Neural cell (in vitro differentiated cells): ENCODE measurements around the gene TSPAN8. TPM values are rescaled to one million over a fixed set of nuclear protein-coding genes. Genes with fewer than 3 reads are reported as not detected.

ENCODE experiments used
- H2AFZ ChIP-seq: fragments of 200-600, 300-800 bp; sonication (generic), shearing (Covaris generic); 2 replicates; pipeline ENCODE4 v1.6.0; 2014; ENCODE audit warnings: low read depth, mild to moderate bottlenecking, antibody characterized with exemption, low read length, moderate library complexity
- H3F3A ChIP-seq: fragments of 200-600 bp; shearing (Covaris generic); 2 replicates; pipeline ENCODE4 v1.6.1; 2016; ENCODE audit warnings: mild to moderate bottlenecking, moderate library complexity, mixed read lengths, antibody characterized with exemption, low read length; ENCODE audit not compliant: insufficient read depth, poor library complexity, severe bottlenecking
- H3K27ac ChIP-seq: fragments of 200-600, 300-800 bp; sonication (generic), shearing (Covaris generic); 2 replicates; pipeline ENCODE4 v1.5.1; 2014; ENCODE audit warnings: mild to moderate bottlenecking, low read length, moderate library complexity
- H3K27me3 ChIP-seq: fragments of 300-800, 200-600 bp; sonication (generic), shearing (Covaris generic); 2 replicates; pipeline ENCODE4 v1.6.0; 2014; ENCODE audit warnings: mild to moderate bottlenecking, low read depth, low read length, moderate library complexity; ENCODE audit not compliant: insufficient read depth
- H3K36me3 ChIP-seq: fragments of 300-800, 200-600 bp; sonication (generic), shearing (Covaris generic); 2 replicates; pipeline ENCODE4 v1.5.1; 2014; ENCODE audit warnings: mild to moderate bottlenecking, antibody characterized with exemption, low read length, moderate library complexity; ENCODE audit not compliant: insufficient read depth
- H3K4me2 ChIP-seq: fragments of 300-800, 200-600 bp; sonication (generic), shearing (Covaris generic); 2 replicates; pipeline ENCODE4 v1.6.0; 2014; ENCODE audit warnings: mild to moderate bottlenecking, low read length
- H3K4me3 ChIP-seq: fragments of 300-800, 200-600 bp; sonication (generic), shearing (Covaris generic); 2 replicates; pipeline ENCODE4 v1.5.1; 2014; ENCODE audit warnings: mild to moderate bottlenecking, low read length, moderate library complexity
- H3K79me2 ChIP-seq: fragments of 200-600 bp; shearing (Covaris generic); replicated peaks from 2 replicates; pipeline ENCODE4 v1.6.0; 2014; ENCODE audit warnings: mild to moderate bottlenecking, low read length, moderate library complexity; ENCODE audit not compliant: insufficient read depth
- H3K9ac ChIP-seq: fragments of 300-800, 200-600 bp; sonication (generic), shearing (Covaris generic); 2 replicates; pipeline ENCODE4 v1.6.1; 2016; ENCODE audit warnings: mild to moderate bottlenecking, low read length, mixed read lengths
- H3K9me2 ChIP-seq: fragments of 200-600 bp; shearing (Covaris generic); 2 replicates; pipeline ENCODE4 v1.6.1; 2016; ENCODE audit warnings: mild to moderate bottlenecking, low read length, mixed read lengths; ENCODE audit not compliant: insufficient read depth
- H3K9me3 ChIP-seq: fragments of 200-600, 300-800 bp; sonication (generic), shearing (Covaris generic); 2 replicates; pipeline ENCODE4 v1.6.1; 2016; ENCODE audit warnings: mild to moderate bottlenecking, mixed run types, low read length, moderate library complexity, mixed read lengths
- H4K20me1 ChIP-seq: fragments of 200-600 bp; shearing (Covaris generic); 2 replicates; pipeline ENCODE4 v1.6.1; 2016; ENCODE audit warnings: mild to moderate bottlenecking, mixed run types; ENCODE audit not compliant: insufficient read depth
- EP300 ChIP-seq: fragments of 450-650 bp; conservative IDR thresholded peaks from 2 replicates; pipeline ENCODE4 v1.6.1; 2014; ENCODE audit warnings: antibody characterized with exemption, mild to moderate bottlenecking, moderate library complexity; ENCODE audit not compliant: poor library complexity, severe bottlenecking
- EZH2 ChIP-seq: fragments of 200-600, 300-800 bp; shearing (Covaris generic), sonication (generic); IDR thresholded peaks from 2 replicates; pipeline ENCODE4 v1.6.1; 2014; ENCODE audit warnings: antibody characterized with exemption, low read length, borderline replicate concordance, mild to moderate bottlenecking; ENCODE audit not compliant: insufficient read depth, poor library complexity, severe bottlenecking
- MXI1 ChIP-seq: fragments of 450-650 bp; conservative IDR thresholded peaks from 2 replicates; pipeline ENCODE4 v1.6.1; 2014; ENCODE audit warnings: antibody characterized with exemption, mild to moderate bottlenecking; ENCODE audit not compliant: poor library complexity, severe bottlenecking
- POLR2AphosphoS5 ChIP-seq: IDR thresholded peaks from 2 replicates; pipeline ENCODE4 v1.6.1; 2012
- RAD21 ChIP-seq: fragments of 450-650 bp; conservative IDR thresholded peaks from 2 replicates; pipeline ENCODE4 v1.6.1; 2014; ENCODE audit warnings: antibody characterized with exemption, mild to moderate bottlenecking, moderate library complexity
- SMC3 ChIP-seq: fragments of 450-650 bp; conservative IDR thresholded peaks from 2 replicates; pipeline ENCODE4 v1.6.1; 2014; ENCODE audit warnings: antibody characterized with exemption, mild to moderate bottlenecking, moderate library complexity; ENCODE audit not compliant: poor library complexity
- TAF1 ChIP-seq: IDR thresholded peaks from 2 replicates; pipeline ENCODE4 v1.6.1; 2012; ENCODE audit warnings: low read depth
- polyA plus RNA-seq: library from polyadenylated mRNA; depleted of rRNA; stranded (reverse); fragments of >200 nt; gene quantifications from 2 replicates; pipeline ENCODE4 v1.2.3, GENCODE V29; 2014
- TF ChIP-seq, protein P1 (sequence below): fragments of 450-650 bp; IDR thresholded peaks from 2 replicates; pipeline ENCODE4 v1.5.1; 2014; ENCODE audit warnings: antibody characterized with exemption, mild to moderate bottlenecking, moderate library complexity; ENCODE audit not compliant: poor library complexity, severe bottlenecking
- TF ChIP-seq, protein P2 (sequence below): IDR thresholded peaks from 2 replicates; pipeline ENCODE4 v1.6.1; 2012; ENCODE audit warnings: borderline replicate concordance

The TSPAN8 gene
- polyA plus RNA-seq, 1 donor from 2014 or later, result not detected

DNA sequence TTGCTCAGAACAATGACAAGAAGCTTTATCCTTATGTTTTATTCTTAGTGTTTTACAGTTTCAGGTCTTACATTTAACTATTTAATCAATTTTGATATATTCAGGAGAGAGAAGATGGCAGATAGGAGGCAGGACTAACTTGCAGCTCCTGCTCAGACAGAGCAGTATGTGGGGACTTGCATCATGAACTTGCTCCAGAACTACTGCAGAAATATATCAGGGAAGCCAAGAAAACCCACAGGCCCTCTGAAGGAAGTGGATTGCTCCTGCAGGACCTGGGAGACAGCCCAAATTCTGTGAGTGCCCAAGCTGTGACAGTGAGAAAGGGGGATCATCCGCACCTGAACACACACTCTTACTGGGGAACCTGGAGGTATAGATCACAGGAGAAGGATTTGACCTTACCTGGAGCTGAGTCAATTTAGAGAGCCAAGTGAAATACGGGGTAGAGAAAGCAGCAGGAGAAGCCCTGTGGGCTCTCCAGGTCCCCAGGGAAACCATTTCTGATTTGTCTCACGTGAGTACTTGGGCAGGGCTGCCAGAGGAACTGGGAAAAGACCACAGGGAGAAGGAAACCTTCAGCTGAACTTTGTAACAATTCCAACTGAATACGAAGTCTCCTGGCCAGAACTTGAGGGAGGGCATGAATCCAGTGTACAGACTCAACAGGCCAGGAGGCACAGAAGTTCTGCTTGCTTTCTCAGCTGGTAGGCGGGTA, 28.9 kb upstream of the TSPAN8 start:
- no peaks in the 10 kb centered on the region for H3K9me3 ChIP-seq
- no peaks in the 10 kb centered on the region for H3K36me3 ChIP-seq
- H3K9ac ChIP-seq, result no peak overlapping the region
- no peak overlapping the region for H3K4me3 ChIP-seq
- no peak overlapping the region for H3K4me2 ChIP-seq
- no peak overlapping the region for H3K27ac ChIP-seq
- H3K27me3 ChIP-seq, result no peaks in the 10 kb centered on the region
- no peaks in the 10 kb centered on the region for H4K20me1 ChIP-seq
- TF ChIP-seq, protein P1, sequence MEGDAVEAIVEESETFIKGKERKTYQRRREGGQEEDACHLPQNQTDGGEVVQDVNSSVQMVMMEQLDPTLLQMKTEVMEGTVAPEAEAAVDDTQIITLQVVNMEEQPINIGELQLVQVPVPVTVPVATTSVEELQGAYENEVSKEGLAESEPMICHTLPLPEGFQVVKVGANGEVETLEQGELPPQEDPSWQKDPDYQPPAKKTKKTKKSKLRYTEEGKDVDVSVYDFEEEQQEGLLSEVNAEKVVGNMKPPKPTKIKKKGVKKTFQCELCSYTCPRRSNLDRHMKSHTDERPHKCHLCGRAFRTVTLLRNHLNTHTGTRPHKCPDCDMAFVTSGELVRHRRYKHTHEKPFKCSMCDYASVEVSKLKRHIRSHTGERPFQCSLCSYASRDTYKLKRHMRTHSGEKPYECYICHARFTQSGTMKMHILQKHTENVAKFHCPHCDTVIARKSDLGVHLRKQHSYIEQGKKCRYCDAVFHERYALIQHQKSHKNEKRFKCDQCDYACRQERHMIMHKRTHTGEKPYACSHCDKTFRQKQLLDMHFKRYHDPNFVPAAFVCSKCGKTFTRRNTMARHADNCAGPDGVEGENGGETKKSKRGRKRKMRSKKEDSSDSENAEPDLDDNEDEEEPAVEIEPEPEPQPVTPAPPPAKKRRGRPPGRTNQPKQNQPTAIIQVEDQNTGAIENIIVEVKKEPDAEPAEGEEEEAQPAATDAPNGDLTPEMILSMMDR, result no peak
- TF ChIP-seq POLR2AphosphoS5 (no peak), SMC3 (no peak), MXI1 (no peak), RAD21 (no peak), EZH2 (no peak), EP300 (no peak), TAF1 (no peak)
- TF ChIP-seq, protein P2, sequence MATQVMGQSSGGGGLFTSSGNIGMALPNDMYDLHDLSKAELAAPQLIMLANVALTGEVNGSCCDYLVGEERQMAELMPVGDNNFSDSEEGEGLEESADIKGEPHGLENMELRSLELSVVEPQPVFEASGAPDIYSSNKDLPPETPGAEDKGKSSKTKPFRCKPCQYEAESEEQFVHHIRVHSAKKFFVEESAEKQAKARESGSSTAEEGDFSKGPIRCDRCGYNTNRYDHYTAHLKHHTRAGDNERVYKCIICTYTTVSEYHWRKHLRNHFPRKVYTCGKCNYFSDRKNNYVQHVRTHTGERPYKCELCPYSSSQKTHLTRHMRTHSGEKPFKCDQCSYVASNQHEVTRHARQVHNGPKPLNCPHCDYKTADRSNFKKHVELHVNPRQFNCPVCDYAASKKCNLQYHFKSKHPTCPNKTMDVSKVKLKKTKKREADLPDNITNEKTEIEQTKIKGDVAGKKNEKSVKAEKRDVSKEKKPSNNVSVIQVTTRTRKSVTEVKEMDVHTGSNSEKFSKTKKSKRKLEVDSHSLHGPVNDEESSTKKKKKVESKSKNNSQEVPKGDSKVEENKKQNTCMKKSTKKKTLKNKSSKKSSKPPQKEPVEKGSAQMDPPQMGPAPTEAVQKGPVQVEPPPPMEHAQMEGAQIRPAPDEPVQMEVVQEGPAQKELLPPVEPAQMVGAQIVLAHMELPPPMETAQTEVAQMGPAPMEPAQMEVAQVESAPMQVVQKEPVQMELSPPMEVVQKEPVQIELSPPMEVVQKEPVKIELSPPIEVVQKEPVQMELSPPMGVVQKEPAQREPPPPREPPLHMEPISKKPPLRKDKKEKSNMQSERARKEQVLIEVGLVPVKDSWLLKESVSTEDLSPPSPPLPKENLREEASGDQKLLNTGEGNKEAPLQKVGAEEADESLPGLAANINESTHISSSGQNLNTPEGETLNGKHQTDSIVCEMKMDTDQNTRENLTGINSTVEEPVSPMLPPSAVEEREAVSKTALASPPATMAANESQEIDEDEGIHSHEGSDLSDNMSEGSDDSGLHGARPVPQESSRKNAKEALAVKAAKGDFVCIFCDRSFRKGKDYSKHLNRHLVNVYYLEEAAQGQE, result no peak
- H3F3A ChIP-seq, result no peaks in the 10 kb centered on the region
- H3K79me2 ChIP-seq, result no peaks in the 10 kb centered on the region
- no peaks in the 10 kb centered on the region for H3K9me2 ChIP-seq
- no peak overlapping the region for H2AFZ ChIP-seq

DNA sequence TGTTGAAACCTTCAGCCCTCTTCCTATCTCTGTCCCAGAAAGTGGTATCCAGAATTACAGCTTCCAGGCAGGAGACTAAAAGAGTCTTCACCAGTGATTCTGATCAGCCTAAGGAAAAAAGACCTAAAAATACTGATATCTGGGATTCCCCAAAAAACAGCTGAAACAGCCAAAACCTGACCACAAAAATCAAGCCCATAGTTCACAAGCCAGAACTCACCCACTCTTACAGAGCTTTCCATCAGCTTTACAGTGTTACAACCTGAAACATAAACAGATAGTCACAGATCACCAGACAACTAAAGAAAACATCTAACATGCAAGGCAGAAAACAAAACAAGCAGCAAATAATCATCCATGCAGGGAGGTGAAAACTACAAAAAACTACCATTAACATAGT, 26.0 kb upstream of the TSPAN8 start:
- Histone ChIP-seq H3K27ac (no peak overlapping the region), H3K9ac (no peak overlapping the region), H4K20me1 (no peaks in the 10 kb centered on the region), H3F3A (no peaks in the 10 kb centered on the region), H3K4me3 (no peak overlapping the region), H2AFZ (no peak overlapping the region), H3K79me2 (no peaks in the 10 kb centered on the region), H3K4me2 (no peak overlapping the region), H3K9me2 (no peaks in the 10 kb centered on the region), H3K36me3 (no peaks in the 10 kb centered on the region), H3K27me3 (no peaks in the 10 kb centered on the region), H3K9me3 (no peaks in the 10 kb centered on the region)
- TF ChIP-seq SMC3, result no peak
- TF ChIP-seq, protein P1, result no peak
- no peak for TF ChIP-seq EP300
- TF ChIP-seq, protein P2, result no peak
- TF ChIP-seq RAD21, result no peak
- no peak for TF ChIP-seq POLR2AphosphoS5
- no peak for TF ChIP-seq TAF1
- TF ChIP-seq MXI1, result no peak
